ENCODE measurements around the gene ACOX1.

Gene ACOX1

DNA sequence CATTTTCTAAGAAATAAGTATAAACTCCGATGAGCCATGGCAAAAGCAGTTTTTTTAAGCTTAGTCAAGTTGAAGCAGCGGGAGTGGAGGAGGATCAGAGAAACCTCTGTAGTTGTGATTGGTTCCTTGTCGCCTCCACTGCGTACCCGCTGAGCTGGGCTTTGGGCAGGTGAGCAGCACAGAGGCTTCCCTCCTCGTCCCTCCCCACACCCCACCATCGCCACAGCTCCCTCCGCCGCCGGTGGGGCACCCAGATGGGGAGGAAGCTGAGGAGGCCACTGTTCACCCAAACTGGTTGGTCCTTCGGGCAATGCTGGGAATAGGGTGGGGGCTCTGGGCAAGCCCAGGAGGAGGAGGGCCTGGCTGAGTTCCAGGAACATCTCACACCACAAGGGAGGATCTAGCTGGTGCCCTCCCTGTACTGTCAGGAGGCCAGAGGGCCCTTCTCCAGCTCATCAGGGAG lies 69.1 kb downstream of the ACOX1 start:
- no peaks in the 10 kb centered on the region for H3K9me3 Mint-ChIP-seq
- no peak for DNase-seq

DNA sequence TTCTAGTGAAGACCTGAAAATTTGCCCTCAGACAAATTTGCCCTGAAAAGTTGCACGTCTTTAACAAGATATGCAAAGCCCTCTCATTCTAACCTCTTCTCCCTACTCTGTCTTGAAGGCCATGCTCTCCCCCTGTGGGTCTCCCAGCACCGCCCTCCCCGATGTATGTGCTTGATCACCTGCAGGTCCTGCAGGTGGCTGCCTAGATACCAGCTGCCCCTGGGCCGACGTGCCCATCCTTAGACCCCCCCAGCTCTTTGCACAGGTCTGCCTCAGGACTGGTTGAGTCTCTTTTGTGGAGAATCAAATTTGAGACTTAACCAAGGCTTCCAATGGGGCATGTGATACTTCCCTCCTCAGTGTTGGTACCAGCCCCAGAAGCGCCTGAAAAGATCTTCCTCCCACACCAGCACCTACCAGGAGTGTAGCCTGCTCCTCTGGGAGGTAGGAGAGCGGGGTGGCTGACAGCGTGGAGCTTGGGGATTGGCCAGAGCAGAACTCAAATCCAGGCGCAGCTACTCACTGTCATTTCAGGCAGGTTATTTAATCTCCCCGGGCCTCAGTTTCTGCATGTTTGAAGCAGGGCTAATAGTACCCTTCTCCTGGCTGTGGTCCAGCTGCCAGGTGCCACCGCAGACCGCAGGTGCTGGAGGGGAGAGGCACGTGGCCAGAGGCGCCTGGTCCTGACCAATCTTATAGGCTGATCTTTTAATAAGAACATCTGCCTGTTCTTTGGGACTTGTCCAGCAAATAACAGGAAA lies 69.7 kb downstream of the ACOX1 start:
- Mint-ChIP-seq H3K27me3 (no peaks in the 10 kb centered on the region), H3K4me1 (ENCODE audit: low read depth in 2 of 2) (peaks cover 5 to 10% of the 10 kb centered on the region in 2 donors), H3K4me3 (no peak overlapping the region), H3K9me3 (no peaks in the 10 kb centered on the region), H3K27ac (no peak overlapping the region), H3K36me3 (ENCODE audit: insufficient read depth) (peaks cover 17% of the 10 kb centered on the region)
- DNase-seq (no peak), ATAC-seq (replicated peaks) (no peak)

More for the DNA sequence above, 69.1 kb downstream of the ACOX1 start:
- H3K36me3 Mint-ChIP-seq (ENCODE audit: insufficient read depth): peaks cover 11% of the 10 kb centered on the region
- peaks cover 4% of the 10 kb centered on the region in 2 donors for H3K4me1 Mint-ChIP-seq (ENCODE audit: low read depth in 2 of 2)
- no peaks in the 10 kb centered on the region for H3K27me3 Mint-ChIP-seq
- ATAC-seq (replicated peaks): no peak
- no peak overlapping the region for H3K27ac Mint-ChIP-seq
- no peak overlapping the region for H3K4me3 Mint-ChIP-seq

DNA sequence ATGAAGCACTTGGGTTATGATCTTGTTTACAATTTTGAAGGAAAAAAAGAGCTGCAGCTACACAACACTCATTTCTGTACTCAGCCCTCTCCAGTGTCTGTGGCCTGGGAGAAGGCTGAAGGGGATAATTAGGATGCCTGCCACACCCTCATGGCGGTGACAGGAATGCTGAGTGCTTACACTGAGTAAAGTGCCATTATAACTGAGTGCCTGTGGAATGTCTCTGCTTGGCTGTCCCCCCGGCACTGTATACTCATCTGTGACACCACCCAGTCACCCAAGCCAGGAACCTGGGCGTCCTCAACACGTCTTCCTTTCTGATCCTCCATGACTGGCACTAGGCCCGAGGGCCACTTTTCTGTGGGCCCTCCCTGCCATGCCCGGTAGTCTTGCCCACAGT lies 70.8 kb downstream of the ACOX1 start:
- no peaks in the 10 kb centered on the region for H3K9me3 Mint-ChIP-seq
- H3K4me3 Mint-ChIP-seq: no peak overlapping the region
- no peak overlapping the region for H3K27ac Mint-ChIP-seq

DNA sequence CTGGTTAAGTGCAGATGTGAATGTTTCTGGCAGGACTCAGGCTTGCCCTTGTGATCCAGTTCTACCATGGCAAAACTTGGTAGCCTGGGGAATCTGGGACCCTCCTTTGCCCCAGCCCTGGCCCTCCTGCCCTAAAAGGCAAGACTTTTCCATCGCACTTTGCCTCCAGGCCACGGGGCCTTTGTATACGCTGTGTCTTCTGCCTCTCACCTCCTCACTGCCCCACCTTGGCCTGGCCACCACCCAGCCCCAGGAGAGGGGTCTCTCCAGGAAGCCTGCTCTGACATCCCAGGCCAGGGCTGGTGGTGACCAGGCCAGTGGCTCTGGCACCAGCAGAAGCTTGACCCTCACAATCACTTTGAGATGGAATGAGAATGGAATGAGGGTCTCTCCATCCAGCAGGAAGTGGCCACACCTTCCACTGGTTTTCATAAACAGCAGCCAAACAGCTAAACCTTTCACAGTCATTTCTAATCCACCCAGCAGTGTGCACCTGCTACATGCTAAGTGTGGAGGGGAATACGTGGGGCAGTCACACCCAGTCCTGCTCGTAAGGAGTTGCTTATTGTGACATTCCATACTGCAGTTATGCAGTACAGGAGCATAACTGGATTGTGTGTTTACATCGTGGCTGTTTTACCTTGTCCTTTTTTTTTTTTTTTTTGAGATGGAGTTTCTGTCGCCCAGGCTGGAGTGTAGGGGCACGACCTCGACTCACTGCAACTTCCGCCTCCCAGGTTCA lies 72.7 kb downstream of the ACOX1 start:
- Mint-ChIP-seq H3K27ac (peak overlapping the region; percentile 22 to 68), H3K9me3 (no peaks in the 10 kb centered on the region), H3K4me3 (peak overlapping the region in 1 of 2 donors; percentile 59), H3K4me1 (ENCODE audit: low read depth in 2 of 2) (peaks cover 8 to 14% of the 10 kb centered on the region in 2 donors), H3K27me3 (no peaks in the 10 kb centered on the region), H3K36me3 (ENCODE audit: insufficient read depth) (peaks cover 20% of the 10 kb centered on the region)
- no peak for DNase-seq
- ATAC-seq (replicated peaks): no peak

More for the DNA sequence above, 70.8 kb downstream of the ACOX1 start:
- Mint-ChIP-seq H3K27me3 (no peaks in the 10 kb centered on the region), H3K36me3 (ENCODE audit: insufficient read depth) (peaks cover 17% of the 10 kb centered on the region), H3K4me1 (ENCODE audit: low read depth in 2 of 2) (peaks cover 8 to 14% of the 10 kb centered on the region in 2 donors)
- ATAC-seq (replicated peaks) (no peak), DNase-seq (no peak)

DNA sequence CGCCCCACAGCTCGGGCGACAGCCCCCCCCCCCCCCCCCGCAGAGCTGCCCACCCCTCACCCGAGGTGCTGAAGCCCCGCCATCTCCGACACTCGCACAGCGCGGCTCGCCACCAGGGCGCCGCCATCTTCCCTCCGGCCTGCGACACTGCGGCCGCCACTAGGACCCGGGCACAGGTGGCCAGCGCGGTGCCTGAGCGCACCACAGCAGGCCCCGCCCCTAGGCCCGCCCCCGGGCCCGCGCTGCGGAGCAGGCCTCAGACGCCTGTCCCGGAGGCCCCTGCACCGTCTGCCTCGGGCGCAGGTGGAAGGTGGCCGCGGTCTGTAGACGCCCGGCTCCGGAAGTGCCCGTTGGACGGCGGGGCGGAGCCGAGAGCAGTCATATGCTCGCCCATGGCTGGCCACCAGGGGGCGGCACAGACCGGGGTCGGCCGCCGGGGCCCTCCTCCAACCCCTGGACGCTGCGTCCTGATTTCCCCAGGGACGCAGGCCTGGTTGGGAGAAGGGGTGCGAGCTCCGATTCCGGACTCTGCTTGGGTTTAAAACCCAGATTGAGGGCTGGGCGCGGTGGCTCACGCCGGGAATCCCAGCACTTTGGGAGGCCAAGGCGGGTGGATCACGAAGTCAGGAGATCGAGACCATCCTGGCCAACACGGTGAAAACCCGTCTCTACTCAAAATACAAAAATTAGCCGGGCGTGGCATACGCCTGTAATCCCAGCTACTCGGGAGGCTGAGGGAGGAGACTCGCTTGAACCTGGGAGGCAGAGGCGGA lies 74.0 kb downstream of the ACOX1 start, which contains the start of gene MRPL38:
Gene MRPL38, minus strand, starts transcription at position 136 of the 773 bp plus-strand sequence. Its CDS starts 9 bp downstream, at position 127.
- peaks cover 31% of the 10 kb centered on the region for H3K36me3 Mint-ChIP-seq (ENCODE audit: insufficient read depth)
- DNase-seq (peak; percentile 90 to 96 (median 96)), ATAC-seq (replicated peaks) (peak; percentile 97)
- H3K27ac Mint-ChIP-seq: peak within 1 kb of the TSS; percentile 91 to 92
- no peaks in the 10 kb centered on the region for H3K9me3 Mint-ChIP-seq
- peak within 1 kb of the TSS; percentile 88 to 90 for H3K4me3 Mint-ChIP-seq
- no peaks in the 10 kb centered on the region for H3K27me3 Mint-ChIP-seq
- peaks cover 8 to 14% of the 10 kb centered on the region in 2 donors for H3K4me1 Mint-ChIP-seq (ENCODE audit: low read depth in 2 of 2)

DNA sequence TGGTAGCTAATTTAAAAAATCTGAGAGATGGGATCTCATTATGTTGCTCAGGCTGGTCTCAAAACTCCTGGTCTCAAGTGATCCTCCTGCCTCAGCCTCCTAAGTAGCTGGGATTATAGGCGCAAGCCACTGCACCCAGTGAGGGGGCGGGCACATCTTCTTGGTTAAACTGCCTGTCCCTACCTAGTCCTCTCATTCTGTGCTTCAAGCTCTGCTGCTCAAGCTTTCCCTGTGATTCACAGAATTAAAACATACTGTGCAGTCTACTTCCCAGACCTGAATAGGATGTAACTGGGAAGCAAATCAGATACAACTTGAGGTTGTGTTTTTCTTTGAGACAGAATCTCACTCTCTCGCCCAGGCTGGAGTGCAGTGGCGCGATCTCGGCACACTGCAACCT lies 76.6 kb downstream of the ACOX1 start:
- H3K4me3 Mint-ChIP-seq: no peak overlapping the region
- peaks cover 12 to 14% of the 10 kb centered on the region in 2 donors for H3K4me1 Mint-ChIP-seq (ENCODE audit: low read depth in 2 of 2)
- DNase-seq (no peak), ATAC-seq (replicated peaks) (no peak)
- H3K36me3 Mint-ChIP-seq (ENCODE audit: insufficient read depth): peaks cover 42% of the 10 kb centered on the region
- H3K27me3 Mint-ChIP-seq: no peaks in the 10 kb centered on the region
- H3K27ac Mint-ChIP-seq: no peak overlapping the region
- no peaks in the 10 kb centered on the region for H3K9me3 Mint-ChIP-seq

DNA sequence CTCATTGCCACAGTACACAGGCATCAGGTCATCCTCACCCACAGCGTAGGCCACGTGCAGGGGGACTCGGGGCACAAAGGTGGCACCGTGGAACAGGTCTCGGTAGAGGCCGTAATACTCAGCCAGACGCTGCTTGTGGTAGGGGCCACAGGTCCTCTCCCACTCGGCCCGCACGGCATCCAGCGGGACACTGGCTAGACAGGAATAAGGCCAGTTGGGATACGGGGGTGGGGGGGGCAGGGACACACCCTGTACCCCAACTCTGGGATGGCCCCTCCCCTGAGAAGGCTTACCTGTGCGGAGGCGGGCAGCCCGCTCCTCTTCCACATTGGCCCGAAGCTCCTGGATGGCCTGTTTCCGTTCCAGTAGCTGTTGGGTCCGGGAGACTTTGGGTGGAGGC lies 77.2 kb downstream of the ACOX1 start:
- Mint-ChIP-seq H3K27me3 (no peaks in the 10 kb centered on the region), H3K36me3 (ENCODE audit: insufficient read depth) (peaks cover 36% of the 10 kb centered on the region), H3K4me1 (ENCODE audit: low read depth in 2 of 2) (peaks cover 14% of the 10 kb centered on the region in 2 donors), H3K27ac (no peak overlapping the region), H3K9me3 (no peaks in the 10 kb centered on the region), H3K4me3 (no peak overlapping the region)
- no peak for DNase-seq
- ATAC-seq (replicated peaks): no peak

DNA sequence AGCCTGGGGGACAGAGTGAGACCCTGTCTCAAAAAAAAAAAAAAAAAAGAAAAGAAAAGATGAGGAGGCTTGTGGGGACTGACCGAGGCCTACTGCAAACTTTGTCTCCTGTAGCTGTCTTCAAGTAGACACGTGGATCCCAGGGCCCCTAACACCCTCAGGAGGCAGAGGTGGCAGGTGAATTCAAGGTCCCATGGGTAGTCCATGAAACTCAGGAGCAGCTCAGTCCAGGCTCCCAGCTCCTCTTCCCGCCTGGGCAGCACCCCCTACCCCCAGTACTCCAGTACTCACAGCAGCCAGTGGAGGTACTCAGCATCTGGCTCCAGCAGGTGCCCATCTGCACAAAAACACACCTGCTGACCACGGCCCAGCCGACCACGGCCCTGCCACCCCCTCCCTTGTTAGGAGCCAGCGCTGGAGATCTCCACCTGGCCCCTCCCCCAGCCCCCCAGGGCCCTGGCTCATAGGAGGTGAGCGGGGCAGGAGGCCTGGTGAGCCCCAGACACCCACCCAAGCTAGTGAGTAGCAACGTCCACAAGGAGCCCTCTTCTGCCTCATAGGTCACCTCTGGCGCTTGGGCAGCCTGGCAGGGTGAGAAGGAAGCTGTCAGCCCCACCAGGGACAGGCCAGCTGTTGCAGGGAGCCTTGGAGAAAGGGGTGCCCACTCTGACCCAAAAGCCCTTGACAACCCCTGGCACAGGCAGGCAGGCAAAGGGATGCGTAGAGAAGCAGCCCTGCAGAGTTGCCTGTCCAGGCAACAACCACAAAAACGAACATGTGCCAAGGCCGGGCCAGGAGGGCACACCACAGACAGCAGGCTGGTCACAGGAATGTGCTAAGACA lies 78.1 kb downstream of the ACOX1 start:
- H3K4me1 Mint-ChIP-seq (ENCODE audit: low read depth in 2 of 2): peaks cover 15 to 17% of the 10 kb centered on the region in 2 donors
- H3K4me3 Mint-ChIP-seq: no peak overlapping the region
- peaks cover 41% of the 10 kb centered on the region for H3K36me3 Mint-ChIP-seq (ENCODE audit: insufficient read depth)
- H3K27me3 Mint-ChIP-seq: no peaks in the 10 kb centered on the region
- H3K27ac Mint-ChIP-seq: no peak overlapping the region
- ATAC-seq (replicated peaks) (no peak), DNase-seq (no peak)
- no peaks in the 10 kb centered on the region for H3K9me3 Mint-ChIP-seq

DNA sequence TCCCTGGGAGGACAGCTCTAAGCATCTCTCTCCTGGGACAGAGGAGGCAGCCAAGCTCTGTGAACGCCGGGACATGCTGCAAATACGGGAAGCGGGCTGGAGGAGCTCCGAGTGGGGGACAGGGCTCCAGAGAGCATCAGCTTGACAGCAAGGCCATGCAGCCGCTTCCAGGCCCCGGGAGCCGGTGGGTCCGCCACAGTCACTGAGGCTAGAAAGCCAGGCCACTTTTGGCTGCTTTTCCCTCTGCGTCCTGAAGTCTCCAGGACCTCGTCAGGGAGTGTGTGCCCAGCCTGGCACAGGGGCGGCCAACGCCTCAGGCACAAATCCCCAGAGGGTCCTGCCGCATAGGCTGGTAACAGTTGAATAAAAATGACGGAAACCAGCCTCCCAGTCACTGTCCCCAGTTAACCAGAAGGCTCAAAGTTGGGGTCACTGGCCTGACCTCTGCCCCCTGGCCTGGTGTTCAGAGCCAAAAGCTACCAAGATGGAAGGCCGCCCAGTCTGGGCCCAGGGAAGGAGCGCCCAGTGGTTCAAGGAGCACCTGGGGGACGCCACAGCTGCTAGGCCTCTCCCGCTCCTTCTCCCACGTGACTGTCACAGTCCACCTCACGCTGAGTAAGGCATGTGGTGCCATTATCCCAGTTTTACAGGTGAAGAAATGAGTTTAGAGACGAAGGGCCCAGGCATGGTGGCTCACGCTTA lies 79.0 kb downstream of the ACOX1 start:
- peak overlapping the region in 1 of 2 donors; percentile 60 for H3K27ac Mint-ChIP-seq
- no peaks in the 10 kb centered on the region for H3K27me3 Mint-ChIP-seq
- H3K4me3 Mint-ChIP-seq: no peak overlapping the region
- DNase-seq (no peak), ATAC-seq (replicated peaks) (no peak)
- H3K4me1 Mint-ChIP-seq (ENCODE audit: low read depth in 2 of 2): peaks cover 22% of the 10 kb centered on the region in 2 donors
- no peaks in the 10 kb centered on the region for H3K9me3 Mint-ChIP-seq
- peaks cover 41% of the 10 kb centered on the region for H3K36me3 Mint-ChIP-seq (ENCODE audit: insufficient read depth)

DNA sequence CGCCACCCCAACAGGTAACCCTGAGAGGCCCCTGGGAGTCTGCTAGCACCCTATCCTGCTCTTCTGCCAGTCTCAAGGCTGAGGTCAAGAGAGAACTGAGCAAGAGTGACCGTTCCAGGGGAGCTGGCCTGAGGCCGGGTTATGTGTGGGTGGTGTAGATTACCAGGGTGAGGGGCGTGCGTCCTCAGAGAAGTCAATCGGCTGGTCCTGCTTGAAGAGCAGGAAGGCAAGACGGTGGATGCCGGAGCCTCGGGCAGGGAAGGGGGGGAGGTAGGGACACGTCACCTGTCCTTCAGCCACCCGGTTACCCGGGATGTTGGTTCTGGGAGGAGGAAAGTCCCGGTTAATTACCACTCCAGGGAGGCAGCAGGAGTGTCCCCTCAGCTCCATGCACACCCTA lies 79.6 kb downstream of the ACOX1 start:
- peak overlapping the region in 1 of 2 donors; percentile 60 for H3K27ac Mint-ChIP-seq
- no peak overlapping the region for H3K4me3 Mint-ChIP-seq
- no peaks in the 10 kb centered on the region for H3K27me3 Mint-ChIP-seq
- H3K9me3 Mint-ChIP-seq: no peaks in the 10 kb centered on the region
- no peak for DNase-seq
- peaks cover 36% of the 10 kb centered on the region for H3K36me3 Mint-ChIP-seq (ENCODE audit: insufficient read depth)
- no peak for ATAC-seq (replicated peaks)
- peaks cover 17 to 23% of the 10 kb centered on the region in 2 donors for H3K4me1 Mint-ChIP-seq (ENCODE audit: low read depth in 2 of 2)

DNA sequence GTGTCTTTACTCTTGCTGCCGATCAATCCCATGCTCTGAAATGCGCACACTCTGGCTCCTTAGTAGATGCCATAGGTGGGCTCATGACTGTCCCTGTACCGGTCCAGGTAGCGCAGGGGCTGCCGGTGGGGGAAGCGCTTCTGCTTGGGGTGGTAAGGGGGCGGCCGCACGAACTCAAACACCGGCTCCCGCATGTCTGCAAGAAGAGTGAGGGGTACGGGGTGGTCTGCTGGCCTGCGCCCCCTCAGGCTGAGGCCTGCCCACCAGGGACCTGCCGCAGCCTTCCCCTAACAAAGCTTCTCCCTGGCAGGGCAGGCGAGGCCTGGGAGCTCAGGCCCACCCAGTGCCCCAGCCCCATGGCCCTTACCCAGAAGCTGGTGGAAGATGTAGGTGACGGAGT lies 80.2 kb downstream of the ACOX1 start:
- peak overlapping the region in 1 of 2 donors; percentile 71 for H3K4me3 Mint-ChIP-seq
- H3K4me1 Mint-ChIP-seq (ENCODE audit: low read depth in 2 of 2): peaks cover 18 to 25% of the 10 kb centered on the region in 2 donors
- H3K27ac Mint-ChIP-seq: no peak overlapping the region
- no peaks in the 10 kb centered on the region for H3K27me3 Mint-ChIP-seq
- ATAC-seq (replicated peaks) (no peak), DNase-seq (no peak)
- peaks cover 35% of the 10 kb centered on the region for H3K36me3 Mint-ChIP-seq (ENCODE audit: insufficient read depth)
- no peaks in the 10 kb centered on the region for H3K9me3 Mint-ChIP-seq

DNA sequence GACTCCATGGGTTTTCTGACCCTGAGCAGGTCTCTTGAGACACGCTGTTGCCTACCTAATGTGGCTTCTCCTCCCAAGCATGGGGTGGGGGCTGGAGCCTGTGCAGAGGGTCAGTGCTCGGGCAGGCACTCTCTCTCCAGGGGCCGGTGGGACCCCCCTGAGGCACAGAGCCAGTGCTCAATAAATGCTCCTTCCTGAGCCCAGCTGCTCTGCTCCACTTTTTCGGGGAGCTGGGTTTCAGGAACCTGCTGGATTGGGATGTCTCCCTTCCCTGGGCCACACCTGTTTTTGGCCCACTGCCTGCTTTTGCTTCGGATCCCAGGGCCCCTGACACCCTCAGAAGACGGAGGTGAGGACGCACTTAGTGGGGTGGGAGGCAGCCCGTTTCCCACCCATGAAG lies 80.9 kb downstream of the ACOX1 start:
- no peaks in the 10 kb centered on the region for H3K9me3 Mint-ChIP-seq
- peak overlapping the region in 1 of 2 donors; percentile 93 for H3K27ac Mint-ChIP-seq

More for the DNA sequence above, 80.9 kb downstream of the ACOX1 start:
- Mint-ChIP-seq H3K36me3 (ENCODE audit: insufficient read depth) (peaks cover 35% of the 10 kb centered on the region), H3K4me1 (ENCODE audit: low read depth in 2 of 2) (peaks cover 20 to 28% of the 10 kb centered on the region in 2 donors), H3K4me3 (peak overlapping the region; percentile 71 to 84), H3K27me3 (no peaks in the 10 kb centered on the region)
- ATAC-seq (replicated peaks) (no peak), DNase-seq (no peak)
